Retina (tissue), 1 donor: ENCODE results near the gene GABPA.
"Not testable (repeated sequence)": the region's sequence is repeated elsewhere in the genome, so short reads cannot be mapped to it uniquely, and the experiment has no call there.

Source experiments
- DNase-seq: peaks from one replicate; pipeline ENCODE4 v3.0.0-alpha.2; 2016

Gene GABPA

DNA sequence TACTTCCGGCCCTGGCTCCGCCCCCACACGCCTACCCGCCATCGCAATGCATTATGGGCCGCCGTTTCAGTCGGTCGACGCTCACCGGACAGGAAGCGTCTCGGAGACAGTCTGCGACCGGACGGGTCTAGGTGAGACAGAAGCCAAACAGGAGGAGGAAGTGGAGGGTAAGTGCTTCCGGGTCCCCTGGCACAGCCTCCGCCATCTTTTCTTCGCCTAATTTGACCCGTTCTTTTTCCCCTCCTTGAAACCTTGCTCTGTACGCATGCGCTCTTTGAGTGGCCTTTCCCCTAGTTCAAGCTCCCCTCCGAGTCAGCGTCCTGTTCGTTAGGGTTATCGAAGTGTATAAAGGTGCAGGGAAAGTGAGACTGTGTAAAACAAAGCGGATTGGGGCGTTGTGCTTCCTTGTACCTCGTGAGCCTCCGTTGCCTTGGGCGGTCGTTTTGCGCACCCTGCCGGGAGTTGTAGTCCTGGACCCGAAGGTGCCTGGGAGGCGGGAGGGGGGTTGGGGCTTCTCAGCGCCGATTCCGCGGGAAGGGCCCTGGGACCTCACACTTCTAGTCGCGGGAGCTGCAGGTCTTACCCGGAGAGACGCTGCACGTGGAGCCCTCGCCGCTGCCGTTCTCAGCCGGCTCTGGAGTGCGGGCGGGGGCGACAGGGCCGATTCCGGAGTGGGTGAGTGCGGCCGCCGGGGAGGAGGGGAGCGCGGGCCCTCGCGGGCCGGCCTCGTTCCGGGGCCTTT lies at the start of gene GABPA, which contains the start of gene ATP5PF:
TSS of gene GABPA (plus strand) at position 69 of the 742 bp plus-strand sequence. CDS start 6,627 bp downstream, outside the sequence.
TSS of gene ATP5PF (minus strand) at position 1 of the 742 bp plus-strand sequence. CDS start 5,110 bp downstream, outside the sequence.
- DNase-seq, result peak; percentile 99

DNA sequence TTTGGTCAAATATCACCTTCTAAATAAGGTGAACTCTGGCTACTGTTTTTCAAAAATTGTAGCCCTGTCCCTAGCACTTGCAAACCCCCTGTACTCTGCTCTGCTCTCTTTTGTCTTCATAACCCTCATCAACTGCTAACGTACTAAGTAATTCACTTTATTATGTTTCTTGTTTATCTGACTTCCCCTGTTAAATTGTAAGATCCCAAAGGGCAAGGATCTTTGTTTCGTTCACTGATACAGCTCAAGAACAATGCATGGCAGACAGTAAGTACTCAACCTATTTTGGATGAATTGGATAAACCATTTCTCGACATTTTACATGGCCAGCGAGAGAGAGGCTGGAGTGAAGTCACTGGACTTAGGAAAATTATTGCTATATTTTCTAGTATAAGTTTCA lies 47.0 kb upstream of the GABPA start:
- DNase-seq, result no peak

DNA sequence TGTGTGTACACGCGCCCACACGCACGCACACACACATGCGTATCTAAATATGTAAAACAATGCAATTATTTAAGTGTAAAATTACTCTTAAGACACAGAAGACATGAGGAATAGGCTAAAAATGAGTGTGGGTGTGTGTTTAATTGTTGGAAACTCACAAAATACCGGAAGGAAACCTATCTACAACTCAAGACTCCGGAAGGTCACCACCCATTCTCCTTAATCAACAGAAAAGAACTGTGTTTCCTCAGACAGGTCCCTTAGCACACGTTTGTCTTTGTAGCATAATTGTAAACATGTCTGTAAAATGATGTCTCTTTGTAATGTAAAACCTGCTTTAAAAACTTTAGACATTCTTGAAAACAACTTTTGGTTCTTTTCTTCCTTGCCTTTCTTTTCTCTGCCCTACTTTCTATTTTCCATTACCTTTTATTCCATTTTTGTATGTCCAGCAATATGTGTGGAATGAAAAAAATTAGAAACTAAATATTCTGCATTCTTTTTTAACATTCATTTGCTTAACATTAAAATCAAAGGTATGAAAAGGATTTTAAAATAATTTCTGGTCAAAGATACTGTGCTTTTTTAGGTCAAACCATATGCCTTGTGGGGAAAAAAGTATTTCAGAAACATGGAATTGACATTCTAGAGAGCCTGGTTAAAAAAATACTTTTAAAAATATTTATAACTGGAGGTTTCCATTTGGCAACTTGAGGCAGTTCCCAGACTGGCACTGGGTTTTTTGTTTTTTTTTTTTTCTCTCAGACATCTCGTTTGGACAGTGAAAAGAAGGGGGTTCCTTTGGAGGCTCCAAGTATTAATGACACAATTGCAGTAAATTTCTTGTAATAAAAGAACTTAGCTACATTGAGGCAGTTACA lies 46.3 kb upstream of the GABPA start:
- DNase-seq, result no peak

DNA sequence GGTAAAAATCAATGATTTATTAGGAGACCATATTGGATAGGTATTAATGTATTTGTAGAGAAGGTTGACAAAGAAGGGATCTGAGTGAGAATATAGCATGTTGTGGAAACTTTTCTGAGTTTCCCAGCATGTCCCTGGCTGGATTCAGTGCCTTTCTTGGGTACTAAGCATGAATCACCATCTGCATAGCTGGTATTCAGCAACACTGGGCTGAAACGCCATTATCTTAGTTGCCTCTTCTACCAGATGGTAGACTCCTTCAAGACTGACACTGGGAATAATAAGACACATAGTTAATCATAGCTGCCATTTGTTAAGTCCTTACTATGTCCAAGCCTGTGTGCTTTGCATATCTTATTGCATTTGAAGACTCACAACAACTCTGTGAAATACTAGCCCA lies 45.5 kb upstream of the GABPA start:
- no peak for DNase-seq

DNA sequence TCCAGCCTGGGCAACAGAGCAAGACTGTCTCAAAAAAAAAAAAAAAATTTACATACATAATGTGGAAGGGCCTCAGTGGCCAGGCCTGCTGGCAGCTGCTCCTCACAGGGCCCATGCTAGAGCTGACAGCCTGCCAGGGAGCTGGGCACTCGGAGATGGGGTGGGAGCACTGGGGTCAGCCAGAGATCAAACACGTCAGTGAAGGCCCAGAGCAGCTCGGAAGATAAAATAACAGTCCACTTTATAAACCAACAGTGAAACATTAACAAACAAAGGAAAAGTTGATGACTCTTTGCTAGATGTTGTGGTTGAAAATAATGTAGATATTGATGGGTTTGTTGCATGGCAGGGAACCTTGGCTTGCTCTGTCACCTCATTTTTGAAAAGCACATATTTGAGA lies 42.8 kb upstream of the GABPA start:
- no peak for DNase-seq

DNA sequence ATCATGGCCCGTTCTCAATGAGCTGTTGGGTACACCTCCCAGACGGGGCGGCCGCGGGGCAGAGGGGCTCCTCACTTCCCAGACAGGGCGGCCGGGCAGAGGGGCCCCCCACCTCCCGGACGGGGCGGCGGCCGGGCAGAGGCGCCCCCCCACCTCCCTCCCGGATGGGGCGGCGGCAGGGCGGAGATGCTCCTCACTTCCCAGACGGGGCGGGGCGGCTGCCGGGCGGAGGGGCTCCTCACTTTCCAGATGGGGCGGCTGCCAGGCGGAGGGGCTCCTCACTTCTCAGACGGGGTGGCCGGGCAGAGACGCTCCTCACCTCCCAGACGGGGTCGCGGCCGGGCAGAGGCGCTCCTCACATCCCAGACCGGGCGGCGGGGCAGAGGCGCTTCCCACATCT lies 39.3 kb upstream of the GABPA start:
- not testable (repeated sequence) for DNase-seq

DNA sequence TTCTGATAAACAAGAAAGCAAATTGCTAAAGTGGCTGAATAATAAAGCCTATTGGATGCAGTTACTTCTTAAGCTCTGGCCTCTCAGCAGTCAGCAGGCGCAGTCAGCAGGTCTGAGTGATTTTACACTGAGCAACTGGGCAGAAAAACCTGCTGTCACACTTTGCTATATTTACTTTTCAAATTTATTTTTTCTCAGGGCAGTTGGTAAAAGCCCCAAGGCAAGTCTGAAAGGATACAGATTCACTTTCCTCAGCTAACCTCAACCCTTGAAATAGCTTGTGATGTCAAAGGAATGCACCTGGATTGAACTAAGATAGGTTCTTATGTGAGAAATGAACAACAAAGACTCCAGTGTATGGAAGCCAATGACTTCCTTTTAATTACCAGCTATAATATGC lies 34.0 kb upstream of the GABPA start:
- DNase-seq, result no peak

DNA sequence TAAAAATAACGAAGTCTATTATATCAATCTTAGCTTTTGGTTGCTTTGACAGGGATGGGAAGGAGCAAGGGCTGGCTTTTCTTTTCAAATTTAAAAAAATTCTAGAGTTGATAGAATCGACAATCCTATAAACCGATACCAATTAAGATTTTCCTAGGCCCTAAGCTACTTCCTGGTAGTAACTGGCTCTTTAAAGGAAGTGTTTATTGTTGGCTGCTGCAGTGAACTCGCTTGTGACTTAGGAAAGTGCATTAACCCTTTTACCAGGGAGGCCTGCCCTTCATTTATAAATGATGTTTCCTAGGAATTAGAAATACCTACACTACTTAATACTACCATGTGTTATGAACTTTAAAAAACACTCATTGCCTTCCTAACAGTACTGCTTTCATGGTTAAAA lies 33.2 kb upstream of the GABPA start:
- no peak for DNase-seq

DNA sequence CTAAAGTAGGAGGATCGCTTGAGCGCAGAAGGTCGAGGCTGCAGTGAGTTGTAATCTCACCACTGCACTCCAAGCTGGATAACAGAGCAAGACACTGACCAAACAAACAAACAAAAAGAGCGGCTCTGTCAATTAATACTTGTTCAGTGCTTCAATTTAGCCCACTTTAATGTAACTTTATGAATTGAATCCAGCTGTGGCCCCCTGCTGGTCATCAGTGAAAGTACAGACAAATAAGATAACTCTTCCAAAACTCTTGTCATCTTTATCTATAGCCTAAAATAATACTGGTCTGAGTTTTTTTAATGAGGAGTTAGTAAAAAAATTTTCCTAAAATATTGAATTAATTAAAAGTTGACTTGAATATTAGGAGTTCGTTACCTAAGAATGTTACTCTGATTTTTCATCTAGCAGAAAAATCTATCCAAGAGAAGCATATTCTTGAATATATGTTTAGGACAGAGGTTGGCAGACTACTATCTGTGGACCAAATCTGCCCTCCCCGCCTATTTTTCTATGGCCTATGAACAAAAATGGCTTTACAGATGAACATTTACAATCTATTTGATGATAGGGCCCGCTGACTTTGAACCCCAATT lies 26.2 kb upstream of the GABPA start:
- DNase-seq, result peak; percentile 42

DNA sequence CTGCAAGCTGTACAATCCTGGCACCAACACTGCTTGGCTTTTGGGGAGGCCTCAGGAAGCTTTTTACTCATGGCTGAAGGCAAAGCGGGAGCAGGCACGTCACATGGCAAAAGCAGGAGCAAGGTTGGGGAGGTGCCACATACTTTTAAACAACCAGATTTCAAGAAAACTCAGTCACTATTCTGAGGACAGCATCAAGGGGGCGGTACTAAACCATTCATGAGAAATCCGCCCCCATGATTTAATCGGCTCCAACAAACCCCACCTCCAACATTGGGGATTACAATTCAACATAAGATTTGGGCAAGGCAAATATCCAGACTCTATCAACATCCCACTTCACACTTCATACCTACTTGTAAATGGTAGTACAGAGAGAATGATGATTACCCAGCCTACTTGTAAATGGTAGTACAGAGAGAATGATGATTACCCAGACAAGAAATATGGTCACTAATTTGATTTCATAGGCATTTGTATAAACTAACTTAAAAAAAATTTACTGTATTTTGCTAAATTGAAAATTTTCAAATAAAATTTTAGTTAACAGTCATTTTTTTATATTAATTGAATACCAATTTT lies 25.0 kb upstream of the GABPA start:
- no peak for DNase-seq

DNA sequence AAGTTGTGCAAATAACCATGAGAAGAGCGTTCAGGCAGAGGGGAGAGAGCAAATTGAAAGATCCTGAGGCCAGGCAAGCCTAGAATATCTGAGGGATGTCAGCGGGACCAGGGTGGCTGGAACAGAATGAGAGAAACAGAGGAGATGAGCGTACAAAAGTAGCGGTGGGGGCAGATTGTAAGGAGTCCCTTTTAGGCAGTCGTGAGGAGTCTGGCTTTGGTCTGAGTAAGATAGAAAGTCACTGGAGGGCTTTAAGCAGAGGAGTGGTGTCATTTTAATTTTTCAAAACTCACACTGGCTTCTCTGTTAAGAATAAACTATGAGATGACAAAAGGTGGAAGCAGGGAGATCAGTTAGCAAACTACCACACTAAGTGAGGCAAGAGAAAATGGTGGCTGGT lies 24.2 kb upstream of the GABPA start:
- no peak for DNase-seq

DNA sequence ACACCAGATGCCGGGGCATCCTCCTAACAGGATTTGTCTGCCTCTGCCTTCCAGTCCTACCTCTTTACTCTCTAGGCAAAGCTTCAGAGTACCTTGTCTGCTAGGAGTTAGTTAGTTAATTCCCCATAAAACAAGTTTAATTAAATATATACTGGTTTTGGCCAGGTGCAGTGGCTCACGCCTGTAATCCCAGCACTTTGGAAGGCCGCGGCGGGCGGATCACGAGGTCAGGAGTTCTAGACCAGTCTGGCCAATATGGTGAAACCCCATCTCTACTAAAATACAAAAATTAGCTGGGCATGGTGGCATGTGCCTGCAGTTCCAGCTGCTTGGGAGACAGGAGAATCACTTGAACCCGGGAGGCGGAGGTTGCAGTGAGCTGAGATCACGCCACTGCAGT lies 20.7 kb upstream of the GABPA start:
- DNase-seq, result not testable (repeated sequence)

DNA sequence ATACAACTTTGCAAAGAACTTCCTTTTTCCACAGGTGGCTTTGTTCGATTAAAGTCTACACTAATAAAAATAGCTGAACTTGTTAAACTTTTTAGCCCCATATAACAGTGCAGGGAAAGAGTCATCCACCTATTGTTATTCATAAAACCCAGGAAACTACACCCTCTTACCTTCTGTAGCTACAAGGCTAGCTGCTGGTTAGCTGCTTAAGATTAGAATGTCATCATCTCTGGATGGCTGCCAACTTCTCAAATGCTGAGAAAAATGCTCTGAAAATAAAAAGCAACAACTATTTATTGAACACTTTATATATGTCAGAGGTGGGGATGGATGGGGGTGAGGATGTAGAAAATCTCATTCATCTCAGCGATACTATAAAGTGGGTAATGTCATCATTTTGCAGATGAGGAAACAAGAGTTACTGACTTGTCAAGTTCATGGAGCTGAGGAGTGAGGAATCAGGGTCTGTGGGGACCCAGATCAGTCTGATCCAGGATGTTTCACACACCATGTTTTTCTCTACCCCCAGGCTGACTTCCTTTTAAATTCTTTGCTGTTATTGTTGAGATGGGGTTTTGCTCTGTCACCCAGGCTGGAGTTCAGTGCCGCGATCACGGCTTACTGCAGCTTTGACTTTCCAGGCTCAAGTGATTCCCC lies 17.2 kb upstream of the GABPA start:
- no peak for DNase-seq

DNA sequence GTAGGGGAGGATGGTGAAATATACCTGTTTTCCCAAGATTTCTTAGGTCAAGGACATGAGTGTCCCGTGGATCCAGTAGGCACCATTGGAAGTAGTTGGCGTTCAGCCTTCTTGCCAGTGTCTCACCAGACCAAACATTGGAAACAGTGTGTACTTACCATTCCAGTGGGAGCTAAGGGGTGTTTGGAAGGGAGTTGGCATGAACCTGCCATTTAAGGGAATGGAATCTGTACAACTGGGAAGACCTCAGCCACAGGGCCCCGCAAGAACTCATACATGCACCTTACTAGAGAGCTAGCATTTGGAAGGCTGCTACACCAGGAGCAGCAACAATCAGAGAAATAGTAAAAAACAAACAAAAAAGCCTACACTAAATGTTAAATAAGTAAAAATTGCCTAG lies 12.8 kb upstream of the GABPA start:
- no peak for DNase-seq

DNA sequence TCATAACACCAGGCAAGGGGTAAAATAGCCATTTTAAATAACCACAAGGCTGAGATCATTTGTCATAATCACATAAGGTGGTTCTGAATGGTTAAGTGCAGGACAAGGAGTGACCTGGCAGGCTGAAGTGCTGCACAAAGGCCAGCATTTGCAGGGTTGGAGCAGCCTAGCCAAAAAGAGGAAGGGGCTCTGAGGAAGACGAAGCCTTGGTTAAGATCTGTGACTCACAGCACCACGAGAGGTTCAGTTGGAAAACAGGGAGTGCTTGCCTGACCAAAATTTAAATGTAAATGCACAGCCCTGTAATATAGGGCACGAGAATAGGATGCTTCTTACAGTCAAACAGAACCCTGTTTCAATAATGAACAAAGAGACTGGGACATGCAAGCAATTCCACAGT lies 12.1 kb upstream of the GABPA start:
- DNase-seq, result no peak

DNA sequence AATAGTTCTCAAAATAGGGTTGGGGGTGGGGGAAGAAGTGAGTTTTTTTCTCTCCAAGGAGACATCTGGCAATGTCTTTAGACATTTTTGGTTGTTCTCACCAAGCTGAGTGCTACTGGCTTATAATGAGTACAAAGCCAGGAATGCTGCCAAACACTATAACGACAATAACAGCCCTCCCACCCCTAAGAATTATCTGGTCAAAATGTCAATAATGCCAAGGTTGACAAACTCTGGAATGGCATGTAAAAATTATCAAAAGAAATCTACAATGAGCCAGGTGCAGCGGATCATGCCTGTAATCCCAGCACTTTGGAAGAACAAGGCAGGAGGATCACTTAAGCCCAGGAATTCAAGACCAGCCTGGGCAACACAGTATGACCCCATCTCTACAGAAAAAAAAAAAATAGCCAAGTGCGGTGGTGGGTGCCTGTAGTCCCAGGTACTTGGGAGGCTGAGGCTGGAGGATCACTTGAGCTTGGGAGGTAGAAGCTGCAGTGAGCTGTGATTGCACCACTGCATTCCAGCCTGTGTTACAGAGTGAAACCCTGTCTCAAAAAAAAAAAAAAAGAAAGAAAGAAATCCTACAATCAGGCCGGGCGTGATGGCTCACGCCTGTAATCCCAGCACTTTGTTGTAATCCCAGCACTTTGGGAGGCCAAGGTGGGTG lies 2.5 kb upstream of the GABPA start:
- no peak for DNase-seq

DNA sequence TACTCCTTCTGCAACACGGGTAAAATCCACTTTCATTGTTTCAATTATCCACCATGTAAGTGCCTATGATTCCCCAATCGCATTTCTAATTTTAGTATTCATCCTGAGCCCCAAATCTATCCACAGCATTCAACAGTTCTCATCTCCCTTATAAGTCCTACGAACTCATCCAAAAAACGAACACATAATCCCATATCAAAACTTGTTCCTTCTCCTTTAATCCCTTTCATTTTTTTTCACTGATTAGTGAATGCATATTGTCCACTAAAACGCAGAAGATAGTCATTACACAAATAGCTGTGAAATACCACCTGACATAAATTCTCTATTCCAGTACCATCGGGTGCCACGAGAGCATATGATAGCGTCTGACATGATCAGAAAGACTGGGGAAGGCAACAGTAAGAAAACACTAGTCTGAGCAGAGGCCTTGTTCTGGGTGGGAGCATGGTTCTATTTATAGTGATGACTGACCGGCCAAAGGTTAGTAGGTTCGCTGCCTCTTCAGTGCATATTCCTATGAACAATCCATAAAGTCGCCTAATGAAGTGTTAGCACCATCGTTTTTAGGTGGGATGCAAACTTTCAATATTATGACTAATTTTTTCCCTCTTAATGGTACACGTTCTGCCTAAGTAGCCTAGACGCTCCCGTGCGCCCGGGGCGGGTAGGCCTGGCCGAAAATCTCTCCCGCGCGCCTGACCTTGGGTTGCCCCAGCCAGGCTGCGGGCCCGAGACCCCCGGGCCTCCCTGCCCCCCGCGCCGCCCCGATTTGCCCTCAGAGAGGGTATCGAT lies 716 bp upstream of the GABPA start:
- DNase-seq, result no peak

DNA sequence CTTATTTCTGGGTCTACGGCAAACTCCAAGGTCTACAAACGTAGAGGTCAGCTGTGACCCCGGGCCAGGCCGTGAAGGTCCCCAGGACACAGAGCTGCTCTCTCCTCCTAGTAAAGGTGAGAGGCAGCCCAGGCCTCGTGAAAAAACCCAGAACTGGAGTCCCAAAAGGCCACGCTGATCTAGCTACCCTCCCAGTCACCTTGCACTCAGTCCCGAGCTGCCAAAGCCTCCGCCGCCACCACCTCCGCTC lies 193 bp upstream of the GABPA start:
- DNase-seq, result no peak

DNA sequence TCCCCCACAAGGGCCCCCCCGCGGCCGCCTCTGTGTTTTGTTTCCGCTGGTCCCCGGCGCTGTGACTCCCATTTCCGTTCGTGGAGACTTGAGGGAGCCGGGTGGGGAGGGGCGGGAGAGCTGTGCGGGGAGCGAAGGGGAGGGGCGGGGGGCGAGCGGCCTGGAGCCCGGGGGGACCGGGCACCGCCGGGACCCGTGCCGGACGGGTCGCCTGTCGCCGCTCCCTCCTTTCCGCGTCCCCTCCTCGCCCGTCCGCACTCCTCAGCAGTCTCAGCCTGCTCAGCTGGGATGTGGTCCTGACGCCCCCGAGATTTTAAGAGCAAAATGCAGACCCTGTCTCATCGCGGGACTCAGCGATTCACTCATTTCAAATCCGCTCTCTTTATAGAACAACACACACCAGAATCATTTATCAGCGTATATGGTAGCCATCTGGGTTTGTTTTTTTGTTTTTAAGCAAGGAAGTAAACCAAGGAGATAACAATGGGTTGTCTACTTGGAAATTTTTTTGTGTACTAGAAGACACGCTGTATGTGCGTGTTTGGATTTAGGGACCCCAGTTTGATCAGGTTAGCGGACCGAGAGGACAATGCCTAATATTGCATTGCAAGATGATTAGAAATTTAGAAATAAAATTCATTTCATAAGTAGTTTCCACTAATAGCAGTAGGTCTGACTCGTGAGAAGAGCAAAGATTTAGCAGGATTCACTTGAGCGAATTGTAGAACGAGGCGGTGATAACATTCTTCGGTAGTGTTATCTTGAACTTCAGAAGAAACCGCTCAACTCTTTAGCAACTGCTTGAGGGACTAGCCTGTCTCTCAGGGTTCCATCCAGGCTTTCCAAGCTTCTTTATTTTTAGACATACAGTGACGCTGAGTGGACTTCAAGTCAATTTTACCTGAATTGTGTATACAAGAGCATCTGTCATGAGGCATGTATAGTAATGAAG lies 1.1 kb downstream of the GABPA start:
- no peak for DNase-seq

DNA sequence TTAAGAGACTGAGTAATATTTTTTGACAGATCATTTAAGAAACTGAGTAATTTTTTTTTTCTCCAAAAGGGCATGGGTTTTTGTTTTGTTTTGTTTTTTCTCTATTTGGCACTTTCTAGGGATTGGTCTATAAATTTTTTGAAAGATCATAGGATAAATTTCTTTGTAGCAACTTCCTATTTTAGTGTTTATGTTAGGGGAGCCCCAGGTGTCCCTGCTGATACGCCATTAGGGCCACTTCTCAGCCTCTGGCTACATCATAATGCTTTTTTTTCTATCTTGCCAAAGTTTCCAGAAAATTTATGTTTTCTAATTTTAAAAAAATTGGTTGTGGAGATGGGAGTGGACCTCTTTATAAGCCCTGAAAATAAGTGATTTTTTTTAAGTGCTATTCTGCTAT lies 2.6 kb downstream of the GABPA start:
- DNase-seq, result no peak
